Measurements from ENCODE around the gene MTF1.

Gene MTF1

GRCh38 chr1:37828410-37829074 lies 30.9 kb downstream of the MTF1 start:
- no peak for DNase-seq

- DNase-seq = no peak
These were observed 33.9 kb downstream of the MTF1 start for GRCh38 chr1:37825506-37825905.

GRCh38 chr1:37824001-37824400 lies 35.4 kb downstream of the MTF1 start:
- DNase-seq = no peak

DNA sequence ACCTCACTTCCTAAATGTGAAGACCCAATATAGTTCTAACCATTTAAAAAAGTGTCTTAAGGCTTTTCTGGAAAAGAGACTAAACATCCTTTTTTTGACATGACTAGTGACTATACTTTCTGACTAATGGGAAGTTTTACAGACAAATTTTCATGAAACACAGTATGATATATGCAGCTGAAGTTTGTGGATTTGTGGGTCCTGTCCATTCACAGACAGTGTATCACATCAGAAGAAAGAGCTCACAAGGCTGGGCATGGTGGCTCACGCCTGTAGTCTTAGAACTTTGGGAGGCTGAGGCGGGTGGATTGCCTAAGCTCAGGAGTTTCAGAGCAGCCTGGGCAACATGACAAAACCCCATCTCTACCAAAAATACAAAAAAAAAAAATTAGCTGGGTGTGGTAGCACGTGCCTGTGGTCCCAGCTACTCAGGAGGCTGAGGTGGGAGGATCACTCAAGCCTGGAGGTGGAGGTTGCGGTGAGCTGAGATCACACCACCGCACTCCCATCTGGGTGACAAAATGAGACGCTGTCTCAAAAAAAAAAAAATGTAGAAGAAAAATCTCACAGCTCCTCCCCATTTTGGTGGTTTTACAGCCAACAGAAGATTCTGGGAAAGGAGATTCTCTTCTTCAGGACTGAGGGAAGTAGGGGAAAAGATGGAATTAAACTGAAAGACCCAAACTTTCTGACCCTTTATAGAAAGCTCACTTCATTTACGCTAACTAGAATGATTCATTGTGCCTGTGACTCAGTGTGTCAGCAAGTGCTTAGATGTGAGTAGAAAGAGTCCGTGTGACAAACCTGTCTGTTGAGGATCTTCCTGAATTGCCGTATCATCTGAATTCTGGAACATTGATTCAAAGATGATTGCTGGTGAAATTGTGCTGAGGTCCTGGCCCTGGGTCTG lies 36.2 kb downstream of the MTF1 start:
- DNase-seq = no peak

- no peak for DNase-seq
These were observed 37.9 kb downstream of the MTF1 start for GRCh38 chr1:37821481-37821880.

GRCh38 chr1:37817481-37817880 lies 41.9 kb downstream of the MTF1 start:
- DNase-seq = no peak

- DNase-seq = no peak
These were observed 45.1 kb downstream of the MTF1 start for GRCh38 chr1:37814252-37814651.

GRCh38 chr1:37813529-37814145 lies 45.8 kb downstream of the MTF1 start:
- DNase-seq = no peak

- no peak for DNase-seq
These were observed 48.3 kb downstream of the MTF1 start for GRCh38 chr1:37811027-37811655.

DNA sequence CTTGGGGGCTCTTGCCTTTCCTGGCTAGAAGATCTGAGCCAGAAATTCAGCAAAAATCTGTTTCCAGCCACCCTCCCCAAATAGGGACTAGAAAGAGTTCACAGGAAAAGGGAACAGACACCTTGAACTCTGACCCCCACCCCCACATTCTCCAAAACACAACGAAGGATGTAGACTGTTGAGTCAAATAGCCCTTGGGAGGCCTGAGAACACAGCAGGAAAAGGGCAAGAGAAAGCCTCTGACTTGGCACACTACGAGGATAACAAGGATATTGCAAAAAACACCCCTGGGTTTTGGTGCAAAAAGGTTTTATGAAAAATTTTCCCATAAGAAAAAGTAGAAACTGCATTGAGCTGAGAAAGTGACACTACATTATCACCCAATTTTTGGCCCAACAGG lies 49.5 kb downstream of the MTF1 start:
- no peak for DNase-seq

DNA sequence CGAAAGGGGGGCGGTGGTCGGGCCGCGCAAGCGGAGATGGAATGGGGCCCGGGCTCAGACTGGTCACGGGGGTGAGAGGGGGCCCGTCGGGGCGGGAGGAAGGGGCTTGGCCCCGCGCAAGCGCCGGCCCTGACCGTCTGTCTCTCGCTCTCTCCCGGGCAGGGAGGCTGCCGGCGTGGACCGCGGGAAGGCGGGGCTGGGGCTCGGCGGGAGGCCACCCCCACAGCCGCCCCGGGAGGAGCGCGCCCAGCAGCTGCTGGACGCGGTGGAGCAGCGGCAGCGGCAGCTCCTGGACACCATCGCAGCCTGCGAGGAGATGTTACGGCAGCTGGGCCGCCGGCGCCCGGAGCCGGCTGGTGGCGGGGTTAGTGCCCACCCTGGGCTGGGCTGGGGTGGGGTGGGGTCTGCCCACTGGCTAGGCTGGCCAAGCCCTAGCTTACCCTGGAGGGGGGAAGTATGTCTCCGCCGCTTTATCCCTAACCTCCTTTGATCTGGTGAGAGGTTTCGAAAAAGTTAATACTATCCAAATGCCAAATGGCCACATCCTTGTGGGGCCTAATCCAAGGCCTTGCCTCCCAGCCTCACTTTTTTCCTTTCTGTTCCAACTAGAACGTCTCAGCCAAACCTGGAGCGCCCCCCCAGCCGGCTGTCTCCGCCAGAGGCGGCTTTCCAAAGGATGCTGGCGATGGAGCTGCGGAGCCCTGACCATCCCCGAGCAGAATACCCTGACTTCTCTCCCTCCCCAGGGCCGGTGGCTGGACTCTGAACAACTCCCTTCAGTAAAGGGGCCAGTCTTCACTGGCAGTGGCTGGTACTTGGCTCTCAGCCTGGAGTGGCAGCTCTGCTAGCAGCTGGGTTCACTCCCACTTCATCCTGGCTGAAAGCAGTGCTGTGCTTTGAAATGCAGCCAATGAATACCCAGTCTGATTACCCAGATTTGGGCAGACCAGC lies 50.7 kb downstream of the MTF1 start:
- DNase-seq = peak; percentile 57

DNA sequence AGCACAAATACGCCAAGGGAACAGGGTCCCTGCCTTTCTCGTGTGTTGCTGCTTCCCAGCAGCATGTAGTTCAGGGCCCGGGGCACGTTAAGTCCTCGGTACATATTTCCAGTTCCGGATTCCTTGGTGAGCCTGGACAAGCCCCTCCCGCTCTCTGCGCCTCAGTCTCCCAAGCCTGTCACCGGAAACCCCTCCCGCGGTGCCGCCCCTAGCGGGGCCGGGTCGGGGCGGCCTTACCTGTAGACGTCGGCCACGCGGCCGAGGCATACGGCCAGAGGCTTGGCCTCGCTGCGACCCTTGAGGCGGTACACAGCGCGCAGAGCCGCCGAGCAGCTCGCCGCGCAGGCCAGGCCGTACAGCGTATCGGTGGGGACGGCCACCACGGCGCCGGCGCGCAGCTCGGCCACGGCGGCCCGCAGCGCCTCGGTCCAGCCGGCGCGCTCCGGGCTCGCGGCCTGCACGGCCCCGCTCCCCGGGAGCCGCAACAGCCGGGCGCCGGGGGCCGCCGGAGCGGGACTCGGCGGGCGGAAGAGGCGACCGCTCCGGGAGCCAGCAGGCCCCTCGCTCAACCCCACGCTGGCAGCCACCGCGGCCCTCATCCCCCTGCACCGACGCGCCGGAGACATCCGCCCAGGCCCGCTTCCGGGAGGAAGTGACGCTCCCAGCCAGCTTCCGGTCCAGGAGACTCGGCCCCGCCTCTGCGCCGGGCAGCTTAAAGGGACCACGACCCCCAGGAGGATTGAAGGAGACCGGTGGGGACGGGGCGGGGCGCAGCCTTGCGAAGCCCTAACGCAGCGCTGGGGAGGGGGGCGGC lies 51.6 kb downstream of the MTF1 start, which contains the start of the genes C1orf122 and YRDC:
TSS of gene C1orf122 (plus strand) at position 236 of the 814 bp plus-strand sequence. CDS start 615 bp downstream, outside the sequence.
TSS of gene YRDC (minus strand) at position 654 of the 814 bp plus-strand sequence. CDS start at position 626, 28 bp downstream.
- peak; percentile 86 for DNase-seq

DNA sequence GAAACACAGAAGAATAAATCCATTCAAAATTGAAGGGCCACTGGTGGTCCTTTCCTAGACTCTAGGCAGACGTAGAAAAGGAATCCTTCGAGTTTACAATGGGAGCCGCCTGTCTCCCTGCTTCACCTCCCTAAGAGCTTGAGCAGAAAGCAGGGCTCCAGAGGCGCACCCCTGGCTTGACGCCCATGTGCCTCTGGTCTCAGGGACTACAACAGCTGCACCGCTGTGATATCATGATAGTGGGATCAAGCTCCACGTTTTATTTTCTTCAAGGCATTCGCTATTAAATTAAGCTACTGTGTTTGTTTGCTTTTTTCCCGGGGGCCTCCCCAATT lies 52.2 kb downstream of the MTF1 start:
- no peak for DNase-seq

- DNase-seq = no peak
These were observed 57.0 kb downstream of the MTF1 start for GRCh38 chr1:37802439-37802838.

- DNase-seq = no peak
These were observed 61.5 kb downstream of the MTF1 start for GRCh38 chr1:37797750-37798345.

- DNase-seq = no peak
These were observed 63.9 kb downstream of the MTF1 start for GRCh38 chr1:37795340-37796125.

GRCh38 chr1:37794372-37795339 lies 64.7 kb downstream of the MTF1 start:
- DNase-seq = no peak

DNA sequence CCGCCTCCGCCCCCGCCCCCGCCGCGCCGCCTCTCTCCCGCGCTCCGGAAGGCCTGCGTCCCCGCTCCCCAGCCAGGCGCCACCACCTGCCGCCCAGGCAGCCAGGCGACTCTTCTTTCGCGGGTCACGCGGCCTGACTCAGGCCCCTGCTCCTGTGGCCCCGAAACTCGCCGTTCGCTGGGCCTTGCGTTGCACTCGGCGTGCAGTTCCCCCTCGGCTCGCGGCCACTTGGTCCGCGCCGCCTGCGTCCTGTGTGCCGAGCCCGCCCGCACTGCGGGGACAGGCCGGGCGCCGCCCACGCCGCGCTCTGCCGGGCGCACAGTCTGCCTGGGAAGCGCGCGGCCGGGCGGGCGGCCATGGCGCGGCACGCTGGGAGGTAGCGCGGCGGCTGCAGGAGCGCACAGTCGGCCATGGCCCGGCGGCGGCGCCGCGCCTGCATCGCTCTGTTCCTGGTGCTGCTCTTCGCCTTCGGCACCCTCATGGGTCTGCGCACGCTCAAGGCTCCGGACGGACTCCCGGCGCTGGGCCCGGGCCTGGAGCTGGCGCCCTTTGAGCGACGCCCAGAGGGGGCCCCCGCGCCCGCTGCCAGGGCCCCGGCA lies 65.5 kb downstream of the MTF1 start, which contains the start of gene MANEAL:
TSS of gene MANEAL (plus strand) at position 75 of the 599 bp plus-strand sequence. CDS start at position 411, 336 bp downstream.
- DNase-seq = no peak
